EL (cell line): Measurements from ENCODE around the gene RBMS3.
A peak's percentile ranks its signal among the peaks of the same experiment; 100 is the strongest.

ENCODE experiments used
- DNase-seq: peaks from one replicate; pipeline ENCODE4 v3.0.0-alpha.2; 2016

RBMS3 gene

DNA sequence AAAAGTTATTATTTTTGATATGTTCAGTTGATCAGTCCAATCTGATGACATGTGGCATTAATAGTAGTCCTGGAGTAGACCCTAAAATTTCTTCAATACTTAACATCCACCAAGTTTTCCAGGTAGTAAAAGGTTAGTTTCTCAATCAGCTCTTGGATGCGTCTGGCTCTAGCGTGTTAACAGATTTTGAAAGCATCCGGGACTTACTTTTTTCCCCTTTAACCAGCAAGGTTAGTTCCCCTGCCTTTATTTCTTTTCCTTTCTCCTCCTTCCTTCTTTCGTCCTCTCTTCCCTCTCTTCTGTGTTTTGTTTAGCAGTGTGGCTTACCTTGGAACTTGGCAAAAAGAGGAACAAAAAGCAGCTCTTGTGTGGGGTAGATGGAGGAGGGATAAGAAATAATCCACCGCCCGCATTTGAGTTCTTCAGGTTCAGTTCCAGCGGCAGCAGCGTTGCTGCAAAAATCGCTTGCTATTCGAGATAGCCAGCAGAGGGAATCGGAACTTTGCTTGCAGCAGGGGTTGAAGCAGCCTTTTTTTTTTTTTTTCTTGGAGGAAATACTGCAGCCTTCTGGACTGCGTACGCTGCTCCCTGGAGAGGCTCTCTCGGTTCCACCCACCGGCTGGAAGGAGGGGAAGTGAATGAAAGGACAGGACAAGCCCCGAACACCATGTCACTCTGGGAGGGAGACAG is at the start of gene RBMS3:
Gene RBMS3 (plus strand): TSS at position 668 of the 690 bp plus-strand sequence.
- DNase-seq, result peak; percentile 97

DNA sequence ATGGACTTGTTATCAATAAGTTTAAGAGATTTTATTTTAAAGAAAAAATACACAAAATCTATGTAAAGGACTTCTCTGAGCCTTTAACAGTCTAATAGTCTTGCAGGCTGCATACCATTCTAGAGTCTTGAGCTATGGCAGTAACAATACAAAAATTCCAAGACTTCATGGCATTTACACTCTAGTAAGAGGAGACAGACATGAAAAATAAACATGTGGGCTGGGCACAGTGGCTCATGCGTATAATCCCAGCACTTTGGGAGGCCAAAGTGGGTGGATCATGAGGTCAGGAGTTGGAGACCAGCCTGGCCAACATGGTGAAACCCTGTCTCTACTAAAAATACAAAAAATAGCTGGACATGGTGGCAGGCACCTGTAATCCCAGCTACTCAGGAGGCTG is 47.7 kb upstream of the RBMS3 start:
- peak; percentile 85 for DNase-seq

DNA sequence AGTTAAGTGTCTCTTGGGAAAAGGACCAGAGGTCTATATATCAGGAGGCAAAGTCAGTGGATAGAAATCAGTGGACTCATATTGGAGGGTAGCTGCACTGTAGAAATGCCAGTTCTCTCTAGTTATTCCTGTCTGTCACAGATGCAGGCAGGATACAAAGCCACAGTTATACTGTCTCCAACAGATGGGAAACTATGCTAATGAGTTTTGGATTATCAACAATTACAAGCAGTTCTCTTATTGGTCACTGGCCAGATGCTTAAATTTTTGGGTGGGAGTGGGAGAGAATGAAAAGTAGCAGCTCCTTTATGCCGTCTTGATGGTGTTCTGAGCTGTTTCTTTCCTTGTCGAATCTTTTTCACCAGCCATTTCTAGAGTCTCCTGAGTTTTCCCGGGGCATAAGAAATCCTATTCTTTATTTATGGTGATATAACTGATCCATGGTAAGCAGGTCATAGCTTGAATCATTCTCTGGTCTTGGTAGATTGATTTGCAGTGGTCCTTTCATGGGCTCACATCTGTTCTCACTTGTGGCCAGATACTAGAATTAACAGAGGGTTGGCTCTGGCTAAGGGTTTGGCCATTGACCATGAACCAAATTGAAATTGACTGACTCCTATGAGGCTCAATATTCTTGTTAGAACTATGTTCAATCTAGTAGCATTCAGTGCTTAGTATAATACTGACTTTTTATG is 44.6 kb upstream of the RBMS3 start:
- no peak for DNase-seq

DNA sequence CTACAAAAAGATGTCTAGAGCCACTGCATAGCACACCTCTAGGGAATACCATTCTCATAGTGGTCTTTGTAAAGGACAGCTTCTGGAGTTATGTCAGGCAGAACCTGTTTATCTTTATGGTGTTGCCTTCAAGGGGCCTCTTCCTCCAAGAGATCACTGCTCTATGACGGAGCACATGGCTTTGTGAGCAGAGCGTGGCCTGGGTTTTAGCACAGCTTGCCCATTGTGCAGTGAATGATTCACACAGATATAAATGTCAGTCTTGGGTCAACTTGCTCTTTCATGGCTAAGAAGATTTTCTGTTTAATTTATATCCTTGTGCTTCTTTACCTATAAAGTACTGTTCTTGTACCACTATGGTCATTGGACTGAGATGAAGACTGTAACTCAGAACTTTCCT is 41.5 kb upstream of the RBMS3 start:
- DNase-seq, result no peak

DNA sequence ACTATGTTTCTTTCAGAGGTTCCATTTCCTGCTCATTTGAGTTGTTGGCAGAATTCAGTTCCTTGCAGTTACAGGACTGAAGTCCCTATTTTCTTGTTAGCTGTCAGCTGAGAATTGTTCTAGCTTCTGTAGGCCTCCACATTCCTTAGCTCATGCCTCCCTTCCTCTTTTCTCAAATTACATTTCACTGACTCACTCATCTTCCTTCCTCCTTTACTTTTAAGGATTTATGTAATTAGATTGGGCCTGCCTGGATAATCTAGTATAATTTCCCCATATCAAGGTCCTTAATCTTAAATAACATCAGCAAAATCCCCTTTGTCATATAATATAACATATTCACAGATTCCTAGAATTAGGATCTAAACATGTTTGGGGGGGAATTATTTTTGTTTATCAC is 40.6 kb upstream of the RBMS3 start:
- DNase-seq, result peak; percentile 80

DNA sequence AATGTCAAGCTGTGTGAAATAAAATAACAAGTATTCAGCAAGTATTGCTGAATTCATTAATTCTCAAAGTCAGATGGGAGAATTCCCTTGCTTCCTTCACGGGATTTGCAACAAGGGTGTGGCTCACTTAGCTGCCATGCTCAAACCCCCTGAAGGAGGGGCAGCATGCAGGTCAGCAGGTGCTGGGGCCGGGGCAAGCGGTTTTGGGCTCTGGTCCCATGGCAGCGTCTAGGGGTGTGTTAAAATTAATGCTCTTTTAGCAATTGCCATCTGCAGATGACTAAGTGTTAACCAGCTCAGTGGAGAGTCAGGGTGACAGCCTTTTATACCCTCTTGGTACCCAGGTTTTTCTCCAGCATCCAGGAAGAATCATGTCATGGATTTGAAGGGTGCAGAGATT is 40.0 kb upstream of the RBMS3 start:
- no peak for DNase-seq

DNA sequence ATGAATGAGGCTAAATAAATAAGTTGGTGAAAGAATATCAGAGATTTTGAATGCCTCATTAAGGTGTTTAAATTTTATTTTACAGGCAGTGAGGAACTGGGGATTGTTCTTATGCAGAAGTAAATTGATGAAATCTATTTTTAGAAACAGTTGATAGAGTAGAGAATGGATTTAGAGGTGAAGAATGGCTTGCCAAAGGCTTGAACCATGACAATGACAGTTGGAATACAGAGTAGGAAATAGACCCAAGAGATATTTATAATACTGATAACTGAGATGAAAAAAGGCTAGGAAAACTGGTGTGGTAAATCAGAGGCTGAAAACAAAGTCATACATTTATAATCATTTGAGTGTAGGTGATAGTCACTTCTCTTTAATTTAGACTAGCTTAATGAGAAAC is 39.0 kb upstream of the RBMS3 start:
- DNase-seq, result no peak

DNA sequence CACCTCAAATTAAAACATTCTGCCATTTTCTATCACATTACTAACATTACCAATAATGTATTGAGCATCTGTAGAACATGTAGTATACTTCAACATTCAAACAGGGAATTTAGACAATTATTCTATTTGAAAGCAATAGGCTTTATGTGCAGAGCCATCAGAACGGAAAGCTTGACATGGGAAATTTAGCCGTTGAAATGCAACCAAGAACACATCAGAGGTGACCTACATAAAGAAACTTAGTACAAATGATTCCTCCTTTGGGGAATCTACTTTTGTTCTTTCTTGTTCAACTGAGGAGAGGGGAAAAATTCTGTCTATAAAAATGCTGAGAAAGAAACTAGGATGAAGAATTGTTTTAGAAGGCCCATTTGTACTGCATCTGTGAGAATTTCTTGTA is 38.6 kb upstream of the RBMS3 start:
- DNase-seq, result no peak

DNA sequence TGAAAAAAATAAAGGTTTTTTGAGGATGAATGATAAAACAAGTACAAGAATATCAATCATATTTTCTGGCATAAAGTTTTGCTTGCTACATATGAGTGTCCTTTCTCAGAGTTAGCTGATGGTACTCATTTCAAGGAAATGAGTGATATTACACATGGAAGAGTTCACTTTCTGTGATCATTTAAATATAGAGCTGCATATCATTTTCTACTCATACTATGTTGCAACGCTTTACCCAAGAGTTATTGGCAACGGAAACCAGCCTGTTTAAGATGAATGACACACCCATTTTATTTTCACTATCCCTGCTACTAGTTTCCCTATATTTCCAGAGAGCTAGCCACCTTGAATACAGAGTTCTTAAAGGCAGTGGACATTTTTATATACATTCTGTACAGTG is 35.4 kb upstream of the RBMS3 start:
- DNase-seq, result no peak

DNA sequence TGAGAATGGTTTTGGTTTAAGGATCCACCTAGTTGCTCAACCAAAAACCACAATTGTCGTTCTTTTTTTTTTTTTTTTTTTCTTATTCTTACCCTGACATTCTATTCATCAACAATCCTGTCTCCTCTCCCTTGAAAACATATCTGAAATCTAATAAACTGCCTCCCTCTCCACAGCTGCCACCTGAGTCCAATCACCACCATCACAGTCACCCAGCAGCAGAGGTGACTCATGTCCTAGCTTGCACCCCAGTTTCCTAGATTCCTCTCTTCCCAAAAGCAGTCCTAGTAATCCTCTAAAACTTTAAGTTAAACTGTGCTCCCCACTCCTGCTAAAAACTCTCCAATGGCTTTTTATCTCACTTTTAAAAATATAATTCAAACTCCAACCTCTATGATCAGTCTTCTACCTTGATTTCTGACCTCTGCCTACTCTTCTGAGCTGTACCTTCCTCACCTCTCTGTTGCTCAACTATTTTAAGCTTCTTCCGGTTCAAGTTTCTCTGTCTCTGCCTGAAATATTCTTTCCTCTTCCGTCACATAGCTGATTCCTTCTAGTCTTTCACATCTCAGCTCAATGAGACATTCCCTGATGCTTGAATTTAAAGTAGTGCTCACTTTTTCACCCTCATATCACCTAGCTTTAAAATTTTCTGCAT is 33.7 kb upstream of the RBMS3 start:
- DNase-seq, result no peak

DNA sequence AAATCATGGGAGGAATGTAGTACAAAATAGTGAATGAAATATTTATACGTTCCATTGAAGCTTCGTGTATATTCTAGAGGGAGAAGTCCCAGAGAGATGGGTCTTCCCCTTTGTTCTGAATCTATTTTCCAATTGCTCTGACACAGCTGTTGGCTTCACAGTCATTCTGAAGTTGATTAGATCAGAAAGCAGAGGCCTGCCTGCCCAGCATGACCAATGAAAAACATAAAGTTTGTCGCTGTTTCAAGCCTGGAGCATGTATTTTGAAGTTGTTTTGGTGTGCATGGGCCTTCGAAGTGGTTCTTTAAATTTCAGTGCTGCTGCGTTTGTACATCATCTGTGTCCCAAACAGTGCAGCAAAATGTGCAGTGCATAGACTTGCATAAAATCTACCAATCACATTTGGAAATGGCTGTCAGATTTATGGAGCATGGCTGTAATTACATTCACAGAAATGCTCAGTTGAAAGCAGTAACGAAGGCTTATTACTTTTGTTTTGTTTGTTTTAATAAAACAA is 31.0 kb upstream of the RBMS3 start:
- no peak for DNase-seq

DNA sequence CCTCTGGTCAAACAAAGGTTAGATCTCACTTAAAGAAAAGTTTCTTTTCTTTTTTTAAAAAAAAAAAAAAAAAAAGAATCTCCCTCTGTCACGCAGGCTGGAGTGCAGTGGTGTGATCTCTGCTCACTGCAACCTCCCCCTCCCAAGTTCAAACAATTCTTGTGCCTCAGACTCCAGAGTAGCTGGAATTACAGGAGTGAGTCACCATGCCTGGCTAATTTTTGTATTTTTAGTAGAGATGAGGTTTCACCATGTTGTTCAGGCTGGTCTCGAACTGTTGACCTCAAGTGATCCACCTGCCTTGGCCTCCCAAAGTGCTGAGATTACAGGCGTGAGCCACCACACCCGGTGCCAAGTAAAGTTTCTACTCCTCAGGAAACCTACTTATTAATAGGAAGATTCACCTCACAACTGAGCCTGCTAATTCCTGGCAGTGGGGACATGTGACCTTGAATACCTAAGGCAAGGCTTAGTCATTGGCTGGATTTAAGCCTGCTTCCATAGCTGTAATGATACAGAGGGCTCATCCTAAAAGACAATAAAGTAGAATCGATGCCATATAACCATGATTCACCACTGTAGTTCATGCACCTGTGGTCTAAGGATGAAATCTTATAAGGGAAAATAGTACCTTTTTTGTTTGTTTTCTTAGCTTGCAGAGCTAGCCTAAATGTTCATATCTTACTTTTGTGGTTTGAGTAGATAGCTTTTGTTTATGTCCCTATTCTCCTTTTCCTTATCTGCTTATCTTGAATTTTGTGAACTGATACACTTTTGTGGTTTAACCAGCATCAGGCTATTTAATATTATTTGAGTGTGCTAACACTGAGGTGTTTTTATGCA is 24.8 kb upstream of the RBMS3 start:
- peak; percentile 48 for DNase-seq

DNA sequence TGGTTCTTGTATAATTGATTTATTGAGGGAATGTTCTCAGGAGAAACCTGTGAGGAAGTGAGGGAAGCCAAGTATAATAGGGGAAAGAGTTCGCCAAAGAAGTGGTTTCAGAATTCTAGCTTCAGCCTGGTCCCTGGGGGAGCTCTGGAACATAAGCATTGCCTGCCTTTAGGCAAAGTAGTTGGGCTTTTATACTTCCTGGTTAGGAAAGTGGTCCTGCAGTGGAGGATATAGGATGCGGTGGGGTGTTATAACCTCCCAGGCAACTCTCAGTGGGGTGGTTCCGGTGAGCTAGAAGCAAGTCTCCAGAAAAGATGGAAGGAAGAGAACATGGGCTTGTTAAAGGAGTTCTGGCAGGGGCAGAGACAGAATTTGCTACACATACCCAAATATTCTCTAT is 22.7 kb upstream of the RBMS3 start:
- no peak for DNase-seq

DNA sequence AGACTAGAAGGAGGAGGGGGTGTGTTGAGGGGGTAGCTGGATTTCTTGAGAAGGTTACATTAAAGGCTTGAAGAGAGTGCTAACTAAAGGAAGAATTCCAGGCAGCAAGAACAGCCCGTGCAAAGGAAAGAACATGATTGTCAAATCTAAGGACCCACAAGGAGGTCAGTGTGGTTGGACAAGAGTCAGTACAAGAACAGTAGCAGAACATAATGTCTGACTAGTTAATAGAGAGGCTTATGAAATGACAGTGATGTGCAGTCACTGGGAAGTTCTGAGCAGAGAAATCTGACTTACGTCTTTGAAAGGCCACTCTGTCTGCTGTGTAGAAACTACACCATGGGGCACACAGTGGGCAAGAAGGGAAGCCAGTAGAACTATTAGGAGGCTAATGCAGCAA is 19.8 kb upstream of the RBMS3 start:
- DNase-seq, result no peak

DNA sequence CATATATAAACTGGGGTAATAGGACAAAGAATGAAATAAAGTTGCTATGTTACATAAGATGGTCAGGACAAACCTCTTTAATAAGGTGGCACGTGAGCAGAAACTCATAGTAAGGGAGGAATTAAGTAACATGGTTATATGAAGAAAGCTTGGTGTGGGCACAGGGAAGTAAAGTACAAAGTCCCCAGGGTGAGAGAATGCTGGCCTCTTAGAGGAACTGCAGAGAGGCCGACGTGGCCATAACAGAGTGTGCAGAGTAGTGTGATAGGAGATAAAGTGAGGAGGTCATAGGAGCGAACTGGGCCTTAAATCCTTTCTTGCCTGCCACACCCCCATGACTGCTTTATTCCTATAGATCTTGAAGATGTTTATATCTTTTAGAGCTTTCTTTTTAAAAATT is 17.4 kb upstream of the RBMS3 start:
- DNase-seq, result no peak

DNA sequence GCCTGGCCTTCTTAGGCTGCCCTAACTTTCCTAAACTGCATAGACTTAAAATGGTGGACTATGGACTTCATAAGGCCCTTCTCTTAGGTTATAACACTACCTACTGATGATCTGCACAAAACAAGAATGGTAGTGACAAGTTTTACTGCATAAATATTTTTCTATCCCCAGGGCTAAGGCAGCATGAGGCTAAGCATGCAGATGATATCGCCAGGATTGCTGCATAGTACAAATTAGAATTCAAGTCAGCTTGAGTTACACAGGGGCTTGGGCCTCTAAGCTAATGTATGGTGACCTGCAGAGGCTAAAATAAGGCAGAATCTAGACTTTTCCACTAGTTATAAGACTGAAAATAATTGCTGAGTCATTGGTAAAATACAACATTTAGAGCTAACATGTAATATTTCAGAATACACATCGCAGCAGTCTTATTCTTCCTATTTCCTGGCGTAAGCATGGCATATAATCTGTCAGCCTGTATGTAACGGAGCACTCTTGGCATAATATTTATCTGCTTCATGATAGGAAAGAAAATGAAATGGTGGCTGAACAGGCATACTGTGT is 15.3 kb upstream of the RBMS3 start:
- no peak for DNase-seq

DNA sequence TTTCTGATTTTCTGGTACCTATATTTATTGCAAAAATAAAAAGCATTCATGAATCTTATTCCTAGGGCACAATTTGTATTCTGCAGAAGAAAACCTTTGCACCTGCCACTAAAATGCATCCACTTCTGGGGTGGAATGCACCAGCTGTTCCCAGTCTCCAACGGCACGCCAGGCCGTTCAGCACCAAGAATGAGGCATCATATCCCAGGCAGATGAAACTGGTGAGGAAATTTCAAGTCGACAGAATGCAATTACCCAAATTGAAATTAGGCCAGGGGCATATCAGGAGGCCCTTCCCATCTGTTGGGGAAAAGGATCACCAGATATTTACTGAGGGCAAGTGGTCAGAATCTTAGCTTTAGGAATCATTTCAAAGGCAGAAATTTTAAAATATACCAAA is 13.6 kb upstream of the RBMS3 start:
- DNase-seq, result no peak

DNA sequence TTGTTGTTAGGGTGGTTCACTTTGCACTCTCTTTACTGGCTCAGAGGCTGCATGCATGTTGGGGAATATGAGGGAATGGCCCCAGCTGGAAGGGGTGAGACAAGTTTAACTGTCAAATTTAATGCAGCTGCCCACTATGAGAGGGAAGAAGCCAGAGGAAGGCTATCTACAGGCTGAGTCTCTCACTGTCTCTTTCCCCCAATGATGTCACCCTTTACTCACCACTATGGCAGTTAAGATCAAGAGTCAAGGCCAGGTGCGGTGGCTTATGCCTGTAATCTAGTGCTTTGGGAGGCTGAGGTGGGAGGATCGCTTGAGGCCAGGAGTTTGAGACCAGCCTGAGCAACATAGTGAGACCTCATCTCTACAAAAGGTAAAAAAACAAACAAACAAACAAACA is 12.2 kb upstream of the RBMS3 start:
- peak; percentile 34 for DNase-seq

DNA sequence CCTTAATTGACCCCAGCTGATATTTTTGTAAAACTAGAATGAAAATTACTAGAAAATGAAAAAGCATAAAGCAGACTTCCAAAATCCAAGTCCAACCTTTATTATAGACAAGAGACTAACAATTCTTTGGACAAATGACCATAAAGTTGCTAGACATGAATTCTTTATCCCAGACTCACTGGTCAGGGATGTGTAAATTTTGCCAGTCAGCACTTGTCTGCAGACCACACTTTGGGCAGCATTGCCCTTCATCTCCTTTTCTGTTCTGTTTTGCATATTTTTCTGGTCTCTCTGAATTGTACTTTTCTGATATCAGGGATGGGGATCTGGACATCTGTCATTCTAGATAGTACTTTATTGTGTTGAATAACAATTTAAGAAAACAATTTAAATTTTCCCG is 10.1 kb upstream of the RBMS3 start:
- DNase-seq, result no peak

DNA sequence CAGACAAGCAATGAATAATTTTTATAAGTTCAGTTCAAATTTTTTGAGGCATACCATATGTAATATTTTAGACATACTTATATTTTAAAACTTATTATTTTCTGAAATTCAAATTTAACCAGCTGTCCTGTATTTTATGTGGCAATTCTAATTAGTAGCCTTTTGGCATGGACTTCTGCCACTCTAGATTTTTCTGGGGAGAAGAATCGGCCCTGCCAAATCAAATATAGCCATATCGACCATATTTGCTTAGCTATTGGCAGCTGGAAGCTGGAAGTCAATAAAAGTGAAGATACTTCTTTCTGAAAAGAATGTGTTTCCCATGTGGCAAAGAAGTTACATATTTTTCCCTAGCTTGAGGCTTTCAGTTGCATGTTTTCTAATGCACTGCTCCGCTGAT is 9.4 kb upstream of the RBMS3 start:
- no peak for DNase-seq

DNA sequence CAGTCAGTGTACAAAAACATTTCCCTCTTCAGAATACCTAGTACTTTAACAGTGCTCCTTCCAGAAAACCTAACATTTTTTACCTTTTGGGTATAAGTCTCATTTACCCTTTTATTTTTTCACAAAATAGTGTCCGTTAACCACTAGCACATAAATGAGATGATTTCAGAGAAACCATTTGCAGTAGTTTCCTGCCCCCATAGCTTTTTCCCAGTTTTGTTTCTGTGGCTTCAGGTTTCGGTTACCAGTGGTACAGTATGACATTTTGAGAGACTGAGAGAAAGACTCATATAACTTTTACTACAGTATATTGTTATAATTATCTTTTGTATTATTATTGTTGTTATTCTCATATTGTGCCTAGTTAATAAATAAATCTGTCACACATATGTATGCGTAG is 6.2 kb upstream of the RBMS3 start:
- no peak for DNase-seq

DNA sequence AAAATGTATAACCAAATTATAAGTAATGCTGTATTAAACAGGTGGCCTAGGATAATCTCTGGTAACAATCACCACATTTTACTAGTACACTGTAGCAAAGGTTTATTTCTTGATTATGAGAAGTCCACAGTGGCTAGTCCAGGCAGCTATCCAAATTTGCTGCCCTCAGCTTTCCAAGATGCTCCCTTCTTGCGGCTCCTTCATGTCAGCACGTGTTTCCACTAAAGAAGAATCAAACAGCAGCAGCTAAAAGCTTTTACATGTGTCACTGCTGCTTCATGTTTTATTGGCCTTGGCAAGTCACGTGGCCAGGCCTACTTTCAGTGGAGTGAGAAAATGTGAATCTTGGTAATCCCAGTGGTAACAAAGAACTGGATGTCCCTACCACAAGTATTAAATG is 5.6 kb upstream of the RBMS3 start:
- no peak for DNase-seq

DNA sequence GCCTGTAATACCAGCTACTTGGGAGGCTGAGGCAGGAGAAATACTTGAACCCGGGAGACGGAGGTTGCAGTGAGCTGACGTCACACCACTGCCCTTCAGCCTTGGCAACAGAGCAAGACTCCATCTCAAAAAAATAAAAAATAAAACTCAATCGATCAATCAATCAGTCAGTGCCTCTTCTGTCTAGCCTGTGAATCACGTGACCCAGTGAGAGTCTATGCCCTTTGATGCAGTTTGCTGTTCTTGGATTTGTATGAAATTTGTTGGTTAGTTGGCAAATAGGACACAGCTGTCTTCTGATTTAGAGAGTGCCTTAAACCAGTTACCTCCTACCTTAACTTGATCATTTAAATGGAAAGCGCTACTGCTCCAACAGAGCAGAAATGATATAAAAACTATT is 3.6 kb upstream of the RBMS3 start:
- DNase-seq, result no peak
